ENCODE data around the gene TMEM150B. TPM values are rescaled to one million over a fixed set of nuclear protein-coding genes. Genes with fewer than 3 reads are reported as not detected.

The TMEM150B gene
- total RNA-seq, 1 experiment from 2014 or later = not detected

DNA sequence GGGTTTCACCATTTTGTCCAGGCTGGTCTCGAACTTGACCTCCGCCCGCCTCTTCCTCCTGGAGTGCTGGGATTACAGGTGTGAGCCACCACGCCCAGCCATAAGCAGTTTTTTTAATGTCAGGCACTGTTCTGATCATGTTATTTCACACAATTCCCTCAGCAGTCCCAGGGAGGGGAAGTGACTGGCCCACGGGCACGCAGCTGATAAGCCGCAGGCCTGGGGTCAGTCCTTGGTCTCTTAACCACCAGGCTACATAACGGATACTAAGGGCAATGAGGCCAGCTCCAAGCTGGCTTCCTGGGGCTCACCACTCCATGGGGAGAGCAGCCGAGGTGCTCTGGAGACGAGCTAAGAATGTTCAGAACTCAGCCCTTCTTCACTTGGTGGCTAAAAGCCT, 27.9 kb downstream of the TMEM150B start:
- no peak for TF ChIP-seq YY1 (IDR thresholded peaks at IDR 0.05; ENCODE audit: extremely low read depth, insufficient replicate concordance, low read depth, low read length)
- TF ChIP-seq EZH2phosphoT487 (IDR thresholded peaks at IDR 0.05; ENCODE audit: borderline replicate concordance) = no peak
- TF ChIP-seq, protein P1, sequence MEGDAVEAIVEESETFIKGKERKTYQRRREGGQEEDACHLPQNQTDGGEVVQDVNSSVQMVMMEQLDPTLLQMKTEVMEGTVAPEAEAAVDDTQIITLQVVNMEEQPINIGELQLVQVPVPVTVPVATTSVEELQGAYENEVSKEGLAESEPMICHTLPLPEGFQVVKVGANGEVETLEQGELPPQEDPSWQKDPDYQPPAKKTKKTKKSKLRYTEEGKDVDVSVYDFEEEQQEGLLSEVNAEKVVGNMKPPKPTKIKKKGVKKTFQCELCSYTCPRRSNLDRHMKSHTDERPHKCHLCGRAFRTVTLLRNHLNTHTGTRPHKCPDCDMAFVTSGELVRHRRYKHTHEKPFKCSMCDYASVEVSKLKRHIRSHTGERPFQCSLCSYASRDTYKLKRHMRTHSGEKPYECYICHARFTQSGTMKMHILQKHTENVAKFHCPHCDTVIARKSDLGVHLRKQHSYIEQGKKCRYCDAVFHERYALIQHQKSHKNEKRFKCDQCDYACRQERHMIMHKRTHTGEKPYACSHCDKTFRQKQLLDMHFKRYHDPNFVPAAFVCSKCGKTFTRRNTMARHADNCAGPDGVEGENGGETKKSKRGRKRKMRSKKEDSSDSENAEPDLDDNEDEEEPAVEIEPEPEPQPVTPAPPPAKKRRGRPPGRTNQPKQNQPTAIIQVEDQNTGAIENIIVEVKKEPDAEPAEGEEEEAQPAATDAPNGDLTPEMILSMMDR (IDR thresholded peaks at IDR 0.05 in 2 of 3, conservative IDR thresholded peaks at IDR 0.05 in 1 of 3; ENCODE audit: borderline replicate concordance in 1 of 3, insufficient read depth in 1 of 3, low read depth in 2 of 3, low read length in 2 of 3) = no peak
- TF ChIP-seq TCF7L2 (IDR thresholded peaks at IDR 0.05; ENCODE audit: borderline replicate concordance, extremely low read depth, insufficient read depth, insufficient read length) = no peak
- TF ChIP-seq EGR1 (IDR thresholded peaks at IDR 0.05; ENCODE audit: low read depth) = no peak
- TF ChIP-seq, protein P2, sequence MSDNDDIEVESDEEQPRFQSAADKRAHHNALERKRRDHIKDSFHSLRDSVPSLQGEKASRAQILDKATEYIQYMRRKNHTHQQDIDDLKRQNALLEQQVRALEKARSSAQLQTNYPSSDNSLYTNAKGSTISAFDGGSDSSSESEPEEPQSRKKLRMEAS (IDR thresholded peaks at IDR 0.05) = no peak
- Histone ChIP-seq H3K4me2 (ENCODE audit: low read length) (no peak overlapping the region), H3K27ac (ENCODE audit: low read depth, low read length) (no peak overlapping the region), H3K9ac (ENCODE audit: low read length) (no peak overlapping the region), H3K9me3 (ENCODE audit: control insufficient read depth in 1 of 2, insufficient read depth in 1 of 2, low read depth in 1 of 2, low read length in 2 of 2) (no peaks in the 10 kb centered on the region), H4K20me1 (ENCODE audit: insufficient read depth) (no peaks in the 10 kb centered on the region), H3K4me3 (replicated peaks in 1 of 2; ENCODE audit: low read depth in 1 of 2, low read length in 2 of 2) (no peak overlapping the region), H2AFZ (ENCODE audit: low read depth, low read length, poor library complexity, severe bottlenecking) (no peak overlapping the region), H3K79me2 (ENCODE audit: insufficient read depth, low read length) (no peaks in the 10 kb centered on the region), H3K36me3 (ENCODE audit: control insufficient read depth in 1 of 2, insufficient read depth in 2 of 2, low read length in 2 of 2) (peaks cover 2 to 11% of the 10 kb centered on the region in 2 experiments; a peak in 1 of 4 replicates), H3K9me2 (ENCODE audit: insufficient read depth) (no peaks in the 10 kb centered on the region), H3K27me3 (ENCODE audit: insufficient read depth, low read length) (no peaks in the 10 kb centered on the region), H3K4me1 (ENCODE audit: control insufficient read depth in 1 of 2, insufficient read depth in 2 of 2, low read length in 2 of 2) (peaks cover 0 to 7% of the 10 kb centered on the region in 2 experiments; a peak in 1 of 4 replicates)
- DNase-seq (ENCODE audit: low read depth, low spot score) (no peak), ATAC-seq (no peak)
- POLR2A ChIA-PET = no interaction called here
- CTCF ChIA-PET = no interaction called here
- no TSS peak for BruUV-seq (replicated peaks)
- RAD21 ChIA-PET (ENCODE audit: low non-redundant PET in 1 of 2, low total read pairs in 2 of 2, uncharacterized antibody in 2 of 2, unreplicated experiment in 2 of 2) = no interaction called here
- intact Hi-C loops (cut with micrococcal nuclease) = no loop called here

All from HCT116 (cell line).